HepG2 (cell line): Measurements from ENCODE around the gene INAFM1.

Experiments used
- BRD4 ChIP-seq: sonication (generic); formaldehyde crosslinking; IDR thresholded peaks from 2 replicates; pipeline ENCODE4 v1.4.0; 2020; ENCODE audit warnings: missing genetic modification reagents
- CTCF ChIP-seq: sonication (generic); formaldehyde crosslinking; IDR thresholded peaks from 2 replicates; pipeline ENCODE4 v1.5.0; 2020; ENCODE audit warnings: mild to moderate bottlenecking, missing genetic modification reagents, moderate library complexity
- FOSL1 ChIP-seq: sonication (generic); formaldehyde crosslinking; IDR thresholded peaks from 2 replicates; pipeline ENCODE4 v1.9.0; 2021; ENCODE audit warnings: missing genetic modification reagents, borderline replicate concordance
- HDAC1 ChIP-seq: sonication (generic); formaldehyde crosslinking; IDR thresholded peaks from 2 replicates; pipeline ENCODE4 v1.5.1; 2020; ENCODE audit warnings: mild to moderate bottlenecking, missing genetic modification reagents
- KDM2A ChIP-seq: sonication (generic); formaldehyde crosslinking; IDR thresholded peaks from 2 replicates; pipeline ENCODE4 v1.4.0; 2020; ENCODE audit warnings: low read depth, missing genetic modification reagents, borderline replicate concordance
- KDM3A ChIP-seq: IDR thresholded peaks from 2 replicates; pipeline ENCODE4 v1.6.1; 2018; ENCODE audit warnings: low read depth, missing compliant biosample characterization
- POLR2A ChIP-seq, 2 experiments: IDR thresholded peaks; 2 replicates each; pipeline ENCODE4 v1.6.1; 2011; ENCODE audit warnings: low read depth in 2 of 2, low read length in 2 of 2, mild to moderate bottlenecking in 1 of 2, moderate library complexity in 1 of 2; ENCODE audit not compliant: insufficient read depth in 1 of 2
- STAT6 ChIP-seq: sonication (generic); formaldehyde crosslinking; IDR thresholded peaks from 2 replicates; pipeline ENCODE4 v1.4.0; 2020; ENCODE audit warnings: missing genetic modification reagents, mild to moderate bottlenecking, borderline replicate concordance
- TP53 ChIP-seq: sonication (generic); formaldehyde crosslinking; conservative IDR thresholded peaks from 2 replicates; pipeline ENCODE4 v1.4.0; 2020; ENCODE audit warnings: missing genetic modification reagents
- TSC22D2 ChIP-seq: sonication (generic); formaldehyde crosslinking; IDR thresholded peaks from 2 replicates; pipeline ENCODE4 v1.5.1; 2020; ENCODE audit warnings: missing genetic modification reagents, mild to moderate bottlenecking, borderline replicate concordance
- ZBTB8A ChIP-seq: sonication (generic); formaldehyde crosslinking; IDR thresholded peaks from 2 replicates; pipeline ENCODE4 v1.4.0; 2020; ENCODE audit warnings: mild to moderate bottlenecking, low read depth, missing genetic modification reagents, borderline replicate concordance
- ZNF577 ChIP-seq: sonication (generic); formaldehyde crosslinking; IDR thresholded peaks from 2 replicates; pipeline ENCODE4 v1.4.0; 2020; ENCODE audit warnings: mild to moderate bottlenecking, low read depth, missing genetic modification reagents, borderline replicate concordance
- ZNF589 ChIP-seq: sonication (generic); formaldehyde crosslinking; conservative IDR thresholded peaks from 2 replicates; pipeline ENCODE4 v1.8.0; 2022; ENCODE audit warnings: mild to moderate bottlenecking, moderate library complexity, missing genetic modification reagents
- ZNF776 ChIP-seq: sonication (generic); formaldehyde crosslinking; IDR thresholded peaks from 2 replicates; pipeline ENCODE4 v1.4.0; 2020; ENCODE audit warnings: mild to moderate bottlenecking, missing genetic modification reagents

DNA sequence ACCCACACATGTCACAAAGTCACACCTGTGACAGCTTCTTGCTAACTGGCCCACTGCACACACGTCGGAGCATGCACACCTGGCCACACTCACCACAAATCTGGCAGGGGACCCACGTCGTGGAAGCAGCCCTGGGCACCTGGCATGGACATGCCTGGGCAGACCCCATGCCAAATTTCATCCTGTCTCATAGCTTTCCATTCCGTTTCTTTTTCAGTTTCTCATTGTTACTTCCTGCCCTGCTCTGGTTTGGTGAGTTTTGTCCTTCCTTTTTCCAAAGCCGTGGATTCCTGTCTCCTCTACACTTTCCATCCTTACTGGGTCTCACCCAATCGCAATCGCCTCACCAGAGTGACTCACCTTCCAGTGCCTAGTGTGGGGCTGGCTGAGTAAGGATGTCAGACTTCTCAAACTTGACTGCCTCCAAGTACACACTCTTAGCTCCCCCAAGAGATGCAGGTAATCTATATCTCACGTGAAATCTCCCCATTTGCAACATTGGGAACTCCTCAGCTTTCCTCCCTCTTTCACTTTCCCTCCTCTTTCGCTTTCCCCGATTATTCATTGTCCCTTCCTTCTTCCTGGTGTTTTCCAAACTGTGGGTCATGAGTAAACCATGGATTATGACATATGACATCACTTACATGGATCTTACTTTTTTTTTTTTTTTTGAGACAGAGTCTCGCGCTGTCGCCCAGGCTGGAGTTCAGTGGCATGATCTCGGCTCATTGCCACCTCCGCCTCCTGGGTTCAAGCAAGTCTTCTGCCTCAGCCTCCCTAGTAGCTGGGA lies 42.1 kb upstream of the INAFM1 start:
- no peak for TF ChIP-seq HDAC1 (CRISPR knock-in tag)
- no peak for TF ChIP-seq ZNF577
- no peak for TF ChIP-seq STAT6 (CRISPR knock-in tag)
- TF ChIP-seq CTCF (CRISPR knock-in tag), result no peak
- TF ChIP-seq POLR2A (IDR thresholded peaks at IDR 0.05; ENCODE audit: insufficient read depth in 1 of 2, low read depth in 2 of 2, low read length in 2 of 2), result no peak
- no peak for TF ChIP-seq KDM2A
- TF ChIP-seq FOSL1 (CRISPR knock-in tag), result no peak
- TF ChIP-seq KDM3A, result no peak
- no peak for TF ChIP-seq TP53
- no peak for TF ChIP-seq ZNF589 (CRISPR knock-in tag)
- no peak for TF ChIP-seq ZNF776
- TF ChIP-seq ZBTB8A (CRISPR knock-in tag), result no peak
- no peak for TF ChIP-seq TSC22D2 (CRISPR knock-in tag)
- TF ChIP-seq BRD4, result no peak
